NCI-H1105 (cell line): ENCODE data around the gene MYPN.
A peak's percentile ranks its signal among the peaks of the same experiment; 100 is the strongest.
"Not testable (repeated sequence)": the region's sequence is repeated elsewhere in the genome, so short reads cannot be mapped to it uniquely, and the experiment has no call there.

Experiments used
- DNase-seq: peaks from one replicate; lab custom pipeline; 2025; lab: John Stamatoyannopoulos, UW

The MYPN gene

DNA sequence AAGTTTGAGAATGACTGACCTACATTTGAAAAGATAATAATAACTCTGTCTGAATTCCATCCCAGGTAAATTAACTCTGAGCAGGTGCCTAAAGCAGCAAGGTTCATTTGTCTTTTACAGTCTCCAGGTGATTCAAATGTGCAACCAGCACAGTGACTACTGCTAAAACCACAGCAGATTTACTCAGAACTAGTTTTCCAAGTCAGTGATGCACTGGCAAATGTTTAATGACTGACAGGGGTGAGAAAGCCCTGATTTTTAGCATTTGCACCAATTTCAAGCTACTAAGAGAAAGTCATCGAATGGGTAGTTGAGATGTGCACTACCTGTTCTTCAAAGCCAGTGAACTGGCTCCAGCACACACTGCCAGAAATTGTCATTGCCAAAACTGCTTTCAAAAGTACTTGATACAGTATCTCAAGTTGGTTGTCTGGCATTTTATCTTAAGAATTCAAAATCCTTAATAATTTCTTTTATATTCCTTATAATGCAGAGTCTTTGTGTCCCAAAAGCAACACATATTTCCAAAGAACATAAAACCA, 62.3 kb downstream of the MYPN start:
- DNase-seq, result no peak

DNA sequence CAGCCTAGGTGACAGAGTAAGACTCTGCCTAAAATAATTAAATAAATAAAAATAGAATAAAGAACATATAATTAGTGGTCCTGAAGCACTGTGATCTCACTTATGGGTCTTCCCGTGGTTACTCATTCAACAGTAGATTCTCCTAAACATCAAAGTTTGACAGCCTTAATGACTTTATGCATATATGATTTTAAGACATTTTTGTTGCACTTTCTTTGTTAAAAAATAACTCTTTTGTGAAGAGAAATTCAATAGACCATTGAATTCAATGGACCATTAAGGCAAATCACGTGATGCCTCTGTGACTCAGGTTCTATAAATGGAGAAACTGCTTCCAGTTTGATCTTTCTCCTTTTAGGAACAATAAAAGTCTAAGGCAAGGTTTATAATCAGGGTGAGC, 63.0 kb downstream of the MYPN start:
- no peak for DNase-seq

GRCh38 chr10:68175949-68176348, 66.7 kb downstream of the MYPN start:
- no peak for DNase-seq

DNA sequence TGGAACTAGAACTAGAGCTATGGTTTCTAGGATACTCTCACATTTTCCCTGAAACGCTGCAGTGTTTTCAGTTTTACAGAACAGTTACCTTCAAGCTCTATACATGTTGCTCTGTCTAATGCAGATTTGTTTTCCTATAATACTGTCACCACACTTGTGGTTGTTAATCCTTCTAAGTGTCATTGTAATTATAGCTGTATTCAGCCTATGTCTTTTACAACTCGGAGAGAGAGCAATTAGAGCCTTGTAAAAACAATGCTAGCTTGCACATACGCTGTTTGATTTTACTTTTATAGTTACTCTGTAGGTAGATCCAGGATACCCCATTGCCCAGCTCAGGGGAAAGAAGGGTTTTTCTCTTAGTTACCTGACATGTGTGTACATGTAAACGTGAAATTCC, 67.5 kb downstream of the MYPN start:
- no peak for DNase-seq

GRCh38 chr10:68178592-68178991, 69.3 kb downstream of the MYPN start:
- no peak for DNase-seq

GRCh38 chr10:68179016-68179415, 69.7 kb downstream of the MYPN start:
- no peak for DNase-seq

GRCh38 chr10:68180490-68180889, 71.2 kb downstream of the MYPN start:
- no peak for DNase-seq

DNA sequence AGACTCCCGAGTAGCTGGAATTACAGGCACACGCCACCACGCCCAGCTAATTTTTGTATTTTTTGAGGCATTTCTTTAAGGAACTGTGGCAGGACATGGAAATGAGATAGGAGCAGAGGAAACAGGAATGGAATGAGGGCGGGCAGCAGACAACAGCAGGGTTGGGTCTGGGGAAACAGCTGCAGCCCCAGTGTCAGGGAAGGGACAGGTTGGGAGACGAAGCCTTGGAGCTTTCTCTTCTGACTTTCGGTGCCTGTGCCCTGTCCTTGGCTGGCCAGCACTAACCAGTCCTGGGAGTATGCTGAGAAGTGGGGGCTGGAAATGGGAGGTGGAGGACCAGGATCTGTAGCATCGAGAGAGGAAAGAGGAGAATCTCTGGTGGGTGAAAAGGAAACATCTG, 75.3 kb downstream of the MYPN start:
- DNase-seq, result no peak

DNA sequence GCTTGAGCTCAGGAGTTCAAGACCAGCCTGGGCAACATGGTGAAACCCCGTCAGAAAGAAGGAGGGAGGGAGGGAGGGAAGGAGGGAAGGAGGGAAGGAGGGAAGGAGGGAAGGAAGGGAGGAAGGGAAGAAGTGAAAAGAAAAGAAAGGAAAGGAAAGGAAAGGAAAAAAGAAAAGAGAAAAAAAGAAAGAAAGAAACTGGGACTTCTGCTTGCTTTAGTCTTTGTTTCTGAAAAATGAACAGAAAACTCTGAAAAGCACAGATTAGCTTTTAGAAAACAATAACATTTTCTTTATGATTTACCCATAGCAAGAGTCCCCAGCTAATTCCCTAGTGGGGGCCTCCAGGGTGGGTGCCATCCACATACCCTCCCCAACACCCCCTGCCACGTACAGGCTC, 75.8 kb downstream of the MYPN start:
- no peak for DNase-seq

DNA sequence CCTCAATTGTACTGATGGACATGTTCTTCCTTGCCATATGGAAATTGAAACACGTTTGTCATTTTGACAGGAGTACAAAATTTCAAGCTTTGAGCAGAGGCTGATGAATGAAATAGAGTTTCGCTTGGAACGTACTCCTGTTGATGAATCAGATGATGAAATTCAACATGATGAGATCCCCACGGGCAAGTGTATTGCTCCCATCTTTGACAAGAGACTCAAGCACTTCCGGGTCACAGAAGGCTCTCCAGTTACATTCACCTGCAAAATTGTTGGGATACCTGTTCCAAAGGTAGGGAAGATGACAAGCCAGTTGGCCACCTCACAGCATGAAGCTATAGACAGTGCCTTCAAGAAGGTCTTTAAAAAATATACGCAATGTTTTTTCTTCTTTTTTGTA, 79.5 kb downstream of the MYPN start:
- DNase-seq, result no peak

GRCh38 chr10:68192113-68192512, 82.8 kb downstream of the MYPN start:
- DNase-seq, result no peak

GRCh38 chr10:68194290-68194689, 85.0 kb downstream of the MYPN start:
- DNase-seq, result no peak

DNA sequence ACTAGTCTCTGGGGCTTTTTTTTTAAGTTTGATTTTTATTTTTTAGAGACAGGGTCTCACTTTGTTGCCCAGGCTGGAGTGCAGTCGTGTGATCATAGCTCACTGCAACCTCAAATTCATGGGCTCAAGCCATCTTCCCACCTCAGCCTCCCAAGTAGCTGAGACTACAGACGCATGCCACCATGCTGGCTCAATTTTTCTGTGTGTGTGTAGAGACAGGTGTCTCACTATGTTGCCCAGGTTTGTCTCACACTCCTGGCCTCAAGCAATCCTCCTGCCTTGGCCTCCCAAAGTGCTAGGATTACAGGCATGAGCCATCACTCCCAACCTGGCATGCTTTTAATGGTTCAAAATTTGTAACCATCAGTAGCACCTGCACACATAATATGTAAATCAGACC, 86.5 kb downstream of the MYPN start:
- not testable (repeated sequence) for DNase-seq

DNA sequence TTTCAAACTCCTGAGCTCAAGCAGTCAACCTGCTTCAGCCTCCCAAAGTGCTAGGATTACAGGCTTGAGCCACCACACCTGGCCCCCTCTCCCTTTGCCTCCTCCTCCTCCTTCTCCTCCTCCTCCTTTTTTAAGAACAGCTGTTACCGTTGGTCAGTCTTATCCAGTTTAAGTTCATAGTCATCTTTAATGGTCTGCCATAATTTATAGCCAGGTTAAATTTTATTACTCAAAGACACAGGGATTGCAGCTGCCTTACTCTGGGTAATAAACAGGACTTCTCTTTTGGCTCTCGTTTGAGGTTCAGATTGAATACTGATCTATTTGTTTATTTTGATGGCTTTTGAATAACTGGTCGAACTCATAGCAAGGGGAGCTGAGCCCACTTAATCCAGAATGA, 87.4 kb downstream of the MYPN start:
- DNase-seq, result no peak

DNA sequence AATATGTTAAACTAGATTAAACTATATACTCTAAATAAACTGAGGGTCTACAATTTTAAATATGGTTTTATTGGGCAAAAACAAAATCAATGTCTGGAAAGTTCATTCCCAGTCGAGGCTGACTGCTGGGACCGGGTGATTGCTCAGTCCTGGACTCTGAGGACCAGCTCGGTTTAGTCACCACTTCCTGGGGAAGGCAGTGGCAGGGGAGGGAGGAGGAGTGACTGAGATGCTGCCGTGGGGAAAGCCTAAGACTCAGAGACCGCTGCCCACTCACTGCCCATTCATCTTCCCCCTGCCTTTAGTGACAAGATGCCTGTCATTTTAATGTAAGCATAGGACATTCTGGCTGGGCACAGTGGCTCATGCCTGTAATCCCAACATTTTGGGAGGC, 93.7 kb downstream of the MYPN start:
- DNase-seq, result no peak

- DNase-seq, result peak; percentile 3
These were observed 99.2 kb downstream of the MYPN start for GRCh38 chr10:68208424-68209042.

- no peak for DNase-seq
These were observed 102.4 kb downstream of the MYPN start for GRCh38 chr10:68211669-68212068.

DNA sequence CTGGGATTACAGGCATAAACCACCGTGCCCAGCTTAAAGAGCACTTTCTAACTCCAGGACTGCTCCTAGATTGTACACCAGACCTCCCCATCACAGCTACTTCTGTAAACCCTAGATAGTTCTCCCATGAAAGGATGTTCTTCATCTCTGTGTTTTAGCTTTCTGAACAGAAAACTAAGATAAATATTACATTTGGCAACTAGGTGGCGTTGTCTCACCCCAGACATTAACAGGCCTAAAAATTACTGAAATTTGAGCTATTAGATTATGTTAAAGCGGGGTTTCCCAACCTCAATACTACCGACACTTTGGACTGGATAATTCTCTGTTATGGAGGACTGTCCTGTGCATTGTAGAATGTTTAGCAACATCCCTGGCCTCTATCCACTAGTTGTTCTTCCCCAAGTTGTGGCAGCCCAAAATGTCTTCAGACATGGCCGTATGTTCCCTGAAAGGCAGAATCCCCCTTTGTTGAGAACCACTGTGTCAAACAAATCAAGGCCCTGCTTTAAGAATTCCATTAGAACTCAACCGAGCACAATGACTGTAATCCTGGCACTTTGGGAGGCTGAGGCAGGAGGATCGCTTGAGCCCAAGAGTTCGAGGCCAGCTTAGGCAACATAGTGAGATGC, 103.5 kb downstream of the MYPN start:
- DNase-seq, result peak; percentile 7

DNA sequence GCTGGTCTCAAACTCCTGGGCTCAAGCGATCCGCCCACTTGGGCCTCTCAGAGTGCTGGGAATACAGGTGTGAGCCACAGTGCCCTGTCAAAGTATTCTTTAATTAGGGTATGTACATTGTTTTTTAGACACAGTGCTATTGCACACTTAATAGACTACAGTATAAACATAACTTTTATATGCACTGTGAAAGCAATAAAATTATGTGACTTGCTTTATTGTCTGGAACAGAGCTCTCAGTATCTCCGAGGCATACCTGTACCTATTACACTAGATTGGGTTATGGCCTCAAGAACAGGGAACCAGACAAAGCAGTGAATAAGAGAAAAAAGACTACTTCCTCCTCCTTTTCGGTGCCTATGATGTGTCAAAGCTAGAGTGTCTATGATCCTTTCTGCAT, 109.5 kb downstream of the MYPN start:
- no peak for DNase-seq

- no peak for DNase-seq
These were observed 111.9 kb downstream of the MYPN start for GRCh38 chr10:68221196-68221595.

- DNase-seq, result no peak
These were observed 113.1 kb downstream of the MYPN start for GRCh38 chr10:68222391-68222790.

DNA sequence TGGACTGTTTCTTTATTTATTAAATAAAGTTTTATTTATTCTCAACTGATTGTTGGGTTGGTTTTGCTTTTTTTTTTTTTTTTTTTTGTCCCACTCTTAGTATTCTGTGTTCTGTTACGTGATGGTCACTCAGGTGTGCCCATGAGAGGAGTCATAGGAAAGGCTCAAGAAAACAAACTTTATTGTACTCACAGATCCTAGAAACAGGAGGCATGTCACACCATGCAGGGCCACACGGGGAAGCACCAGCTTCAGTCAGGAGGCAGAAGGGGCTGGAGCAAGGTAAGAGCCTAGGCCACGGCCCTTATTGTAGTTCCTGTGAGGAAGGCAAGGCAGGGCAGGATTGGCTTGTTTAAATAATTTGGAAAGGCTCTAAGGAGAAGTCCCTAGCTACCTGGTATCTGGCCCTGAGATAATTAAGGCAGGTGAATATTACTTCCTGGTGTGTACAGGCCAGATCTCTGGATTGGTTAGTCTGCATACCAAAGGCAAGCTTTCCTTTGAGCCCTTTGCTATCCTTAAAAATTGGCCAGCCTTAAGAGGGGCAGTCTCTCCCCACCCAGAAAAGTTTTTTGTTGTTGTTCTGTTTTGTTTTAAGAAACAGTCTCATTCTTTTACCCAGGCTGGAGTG, 114.4 kb downstream of the MYPN start:
- DNase-seq, result no peak

- DNase-seq, result no peak
These were observed 115.5 kb downstream of the MYPN start for GRCh38 chr10:68224810-68225209.

- no peak for DNase-seq
These were observed 121.0 kb downstream of the MYPN start for GRCh38 chr10:68230268-68230667.
